AG09319 (cell line): Measurements from ENCODE around the gene SPAAR.

Experiments used
- DNase-seq: peaks from one replicate; pipeline ENCODE4 v3.0.0-alpha.2; 2010; ENCODE audit warnings: low read depth; ENCODE audit errors: extremely low read depth
- TF ChIP-seq, protein P1 (sequence below): IDR thresholded peaks from 2 replicates; pipeline ENCODE4 v1.5.1; 2011; ENCODE audit warnings: low read depth, mild to moderate bottlenecking, inconsistent platforms, low read length, moderate library complexity

SPAAR gene

GRCh38 chr9:35905051-35905781 is 4.1 kb upstream of the SPAAR start:
- TF ChIP-seq, protein P1, sequence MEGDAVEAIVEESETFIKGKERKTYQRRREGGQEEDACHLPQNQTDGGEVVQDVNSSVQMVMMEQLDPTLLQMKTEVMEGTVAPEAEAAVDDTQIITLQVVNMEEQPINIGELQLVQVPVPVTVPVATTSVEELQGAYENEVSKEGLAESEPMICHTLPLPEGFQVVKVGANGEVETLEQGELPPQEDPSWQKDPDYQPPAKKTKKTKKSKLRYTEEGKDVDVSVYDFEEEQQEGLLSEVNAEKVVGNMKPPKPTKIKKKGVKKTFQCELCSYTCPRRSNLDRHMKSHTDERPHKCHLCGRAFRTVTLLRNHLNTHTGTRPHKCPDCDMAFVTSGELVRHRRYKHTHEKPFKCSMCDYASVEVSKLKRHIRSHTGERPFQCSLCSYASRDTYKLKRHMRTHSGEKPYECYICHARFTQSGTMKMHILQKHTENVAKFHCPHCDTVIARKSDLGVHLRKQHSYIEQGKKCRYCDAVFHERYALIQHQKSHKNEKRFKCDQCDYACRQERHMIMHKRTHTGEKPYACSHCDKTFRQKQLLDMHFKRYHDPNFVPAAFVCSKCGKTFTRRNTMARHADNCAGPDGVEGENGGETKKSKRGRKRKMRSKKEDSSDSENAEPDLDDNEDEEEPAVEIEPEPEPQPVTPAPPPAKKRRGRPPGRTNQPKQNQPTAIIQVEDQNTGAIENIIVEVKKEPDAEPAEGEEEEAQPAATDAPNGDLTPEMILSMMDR: no peak
- no peak for DNase-seq

- TF ChIP-seq, protein P1: no peak
- peak; percentile 81 for DNase-seq
Observed at GRCh38 chr9:35905912-35906679, 3.2 kb upstream of the SPAAR start, which contains the start of gene HRCT1. Gene HRCT1 (plus strand): TSS chr9:35906202. CDS start chr9:35906288, 86 bp downstream.

- TF ChIP-seq, protein P1: no peak
- DNase-seq: peak; percentile 72
Observed at GRCh38 chr9:35906923-35907699, 2.2 kb upstream of the SPAAR start.

GRCh38 chr9:35907711-35908503 is 1.4 kb upstream of the SPAAR start:
- peak; percentile 58 for DNase-seq
- TF ChIP-seq, protein P1: no peak

- TF ChIP-seq, protein P1: no peak
- DNase-seq: no peak
Observed at GRCh38 chr9:35908504-35909125, 675 bp upstream of the SPAAR start.

GRCh38 chr9:35909687-35910612 is 660 bp downstream of the SPAAR start:
- DNase-seq: no peak
- TF ChIP-seq, protein P1: no peak
